Activated CD8-positive, alpha-beta memory T cell treated with anti-CD3 and anti-CD28 coated beads for 36 hours (primary cell): ENCODE measurements around the gene POLQ. TPM values are rescaled to one million over a fixed set of nuclear protein-coding genes. Genes with fewer than 3 reads are reported as not detected.
"Not testable (repeated sequence)": the region's sequence is repeated elsewhere in the genome, so short reads cannot be mapped to it uniquely, and the experiment has no call there.

ENCODE experiments used
- CTCF ChIA-PET: fragments of 350-600 bp; sonication (Branson Sonifier 250); formaldehyde crosslinking; loops from one replicate; lab custom pipeline; 2021; ENCODE audit warnings: antibody characterized with exemption; lab: Charles Lee
- POLR2A ChIA-PET: fragments of 350-600 bp; sonication (Branson Sonifier 250); formaldehyde crosslinking; loops from one replicate; lab custom pipeline; 2021; ENCODE audit warnings: antibody characterized with exemption; lab: Charles Lee
- total RNA-seq, 2 experiments: library from RNA; stranded (reverse); gene quantifications; one replicate each; pipeline ENCODE4 v1.2.3, GENCODE V29; 2021

Gene POLQ
- total RNA-seq: 10 to 100 TPM; 19.4 to 19.8 TPM

DNA sequence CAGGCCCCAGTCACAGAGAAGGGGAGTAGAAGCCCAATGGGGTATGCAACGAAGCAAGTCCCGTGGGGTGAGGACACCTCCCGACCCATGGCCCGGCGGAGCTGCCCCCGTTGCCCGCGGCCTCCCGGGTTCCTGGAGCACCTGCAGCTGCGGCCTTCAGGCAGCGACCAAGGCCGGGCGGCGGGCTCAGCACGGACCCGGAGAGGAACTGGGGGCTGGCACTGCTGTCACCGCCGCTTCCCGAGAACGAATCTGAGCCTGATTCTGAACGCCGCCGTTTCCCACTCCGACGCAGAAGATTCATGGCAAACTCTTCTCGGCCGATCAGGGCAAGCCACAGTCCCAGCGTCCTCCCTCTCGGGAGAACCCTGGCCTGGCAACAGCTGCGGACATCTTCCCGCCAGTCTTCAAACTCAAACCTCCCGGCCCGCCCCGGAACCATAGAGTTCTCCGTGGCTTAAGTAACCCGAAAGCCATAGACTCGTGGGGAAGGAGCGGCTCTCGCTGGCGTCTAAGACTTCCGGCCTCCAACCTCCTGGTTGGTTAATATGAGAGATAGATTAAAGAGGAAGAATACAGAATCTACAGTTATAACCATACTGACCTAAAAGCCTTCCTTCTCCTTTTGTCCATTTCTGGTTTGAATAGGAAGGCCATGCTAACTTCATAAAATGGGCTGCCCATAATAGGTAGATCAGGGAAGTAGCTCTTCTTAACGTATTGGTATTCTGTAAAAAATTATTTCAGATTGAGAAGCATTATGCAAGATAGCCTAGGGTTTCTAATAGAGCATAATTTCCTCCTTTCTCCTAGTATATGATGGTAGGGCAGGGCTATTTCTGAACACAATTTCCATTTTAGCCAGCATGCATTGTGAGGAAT, at the start of gene POLQ:
Gene POLQ (minus strand): TSS at position 415 of the 882 bp plus-strand sequence. CDS start 111 bp downstream, at position 304.
- CTCF ChIA-PET: interaction anchor here (0.9 to 1.9 kb wide), 6 partner anchors 713 to 1783 kb away, joined by 3 to 5 read pairs (median 3); partner anchors contain the start of genes FAM162A and MIX23
- POLR2A ChIA-PET: interaction anchor here (0.7 to 0.9 kb wide), 4 partner anchors 56 to 837 kb away, joined by 3 to 5 read pairs (median 4); partner anchors contain the start of genes HCLS1 and MIX23

DNA sequence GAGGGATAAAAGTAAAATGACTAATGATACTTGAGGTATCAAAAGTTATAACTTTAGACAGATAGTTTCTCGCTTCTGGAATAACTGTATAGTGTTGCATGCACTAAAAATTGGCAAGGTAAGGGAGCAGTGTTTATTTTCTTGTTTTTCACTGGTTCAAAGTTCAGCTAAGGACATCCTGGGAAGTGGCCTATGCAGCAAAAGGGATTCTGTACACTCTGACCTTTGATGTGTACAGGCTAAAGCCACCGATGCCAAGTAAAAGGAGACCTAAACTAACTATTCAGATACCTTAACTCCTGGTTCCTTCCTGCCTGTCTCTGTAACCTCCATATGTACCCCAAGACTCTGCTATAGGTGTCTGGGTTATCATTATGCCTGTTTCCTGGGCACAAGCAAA, 49.1 kb upstream of the POLQ start:
- CTCF ChIA-PET: no interaction called here
- POLR2A ChIA-PET: no interaction called here

DNA sequence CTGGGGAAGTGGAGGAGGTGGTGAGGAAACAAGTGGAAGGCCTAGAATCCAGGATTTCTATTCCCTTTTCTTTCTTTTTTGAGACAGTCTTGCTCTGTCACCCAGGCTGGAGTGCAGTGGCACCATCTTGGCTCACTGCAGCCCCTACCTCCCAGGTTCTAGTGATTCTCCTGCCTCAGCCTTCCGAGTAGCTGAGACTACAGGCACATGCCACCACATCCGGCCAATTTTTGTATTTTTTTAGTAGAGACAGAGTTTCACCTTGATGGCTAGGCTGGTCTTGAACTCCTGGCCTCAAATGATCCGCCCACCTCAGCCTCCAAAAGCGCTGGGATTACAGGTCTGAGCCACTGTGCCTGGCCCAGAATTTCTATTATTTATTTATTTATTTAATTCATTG, 48.0 kb upstream of the POLQ start:
- CTCF ChIA-PET, POLR2A ChIA-PET: not testable (repeated sequence)

DNA sequence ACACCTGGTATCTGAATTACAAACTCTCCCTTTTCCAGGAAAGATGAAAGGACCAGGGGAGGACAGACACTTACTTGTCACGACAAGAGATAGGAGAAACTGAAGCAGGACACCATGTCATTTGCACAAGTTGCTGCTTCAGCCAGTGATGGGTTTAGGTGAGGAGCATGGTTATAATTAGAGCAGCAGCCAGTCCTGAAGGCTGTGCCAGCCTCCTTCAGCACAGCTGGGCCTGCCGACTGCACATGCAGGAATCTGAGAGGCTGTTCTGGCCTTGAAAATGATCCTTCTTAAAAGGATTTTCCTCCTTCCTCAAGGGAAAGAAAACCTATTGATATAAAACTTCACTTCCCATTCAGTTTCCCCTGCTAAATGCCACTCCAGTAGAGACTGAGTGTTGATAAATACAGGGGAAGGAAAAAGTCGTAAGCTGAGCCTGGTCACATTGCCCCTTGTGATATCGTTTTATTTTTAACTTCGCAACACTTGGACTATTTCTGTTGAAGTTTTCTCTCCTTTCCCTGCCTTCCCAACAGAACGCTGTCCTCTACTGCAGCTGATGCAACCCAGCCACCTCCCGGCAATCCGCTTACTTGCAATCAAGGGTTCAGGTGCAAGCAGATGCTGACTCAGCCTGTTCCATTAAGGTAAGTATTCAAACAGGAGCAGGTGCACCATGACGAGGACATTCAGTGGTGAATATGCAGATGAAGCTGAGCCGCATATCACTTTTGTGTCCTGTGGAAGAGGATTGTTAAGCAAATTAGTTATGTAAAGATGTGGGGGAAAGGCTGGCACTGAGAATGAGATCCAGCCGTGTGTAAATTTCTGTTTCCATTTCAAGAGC, 47.3 kb upstream of the POLQ start, which contains the start of gene FBXO40:
Gene FBXO40 (plus strand): TSS at position 524 of the 847 bp plus-strand sequence. CDS start 27,197 bp downstream, outside the sequence.
- POLR2A ChIA-PET: no interaction called here

DNA sequence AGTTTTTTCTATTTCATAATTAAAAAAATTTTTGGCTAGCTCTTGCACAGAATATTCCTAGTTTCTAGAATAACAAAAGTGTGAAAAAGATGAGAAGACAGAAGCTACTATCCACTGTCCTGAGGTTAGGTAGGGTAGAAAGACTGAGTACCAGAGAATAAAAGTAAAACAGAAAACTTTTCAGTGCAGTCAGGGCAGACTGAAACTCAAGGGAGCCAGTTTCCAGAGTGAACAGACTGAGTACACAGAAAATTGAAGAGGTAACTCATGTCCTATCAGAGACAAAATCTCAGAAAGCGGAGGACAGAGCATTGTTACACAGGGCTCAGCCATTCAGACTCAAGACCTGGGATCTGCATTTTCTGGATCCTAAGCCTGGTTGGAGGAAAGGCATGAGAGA, 38.6 kb upstream of the POLQ start:
- CTCF ChIA-PET: no interaction called here
- POLR2A ChIA-PET: no interaction called here

More for the DNA sequence above, 47.3 kb upstream of the POLQ start, which contains the start of gene FBXO40:
- CTCF ChIA-PET: interaction anchor here (0.7 kb wide), 1 partner anchor 117 kb away, joined by 4 read pairs; no protein-coding TSS in a partner anchor

DNA sequence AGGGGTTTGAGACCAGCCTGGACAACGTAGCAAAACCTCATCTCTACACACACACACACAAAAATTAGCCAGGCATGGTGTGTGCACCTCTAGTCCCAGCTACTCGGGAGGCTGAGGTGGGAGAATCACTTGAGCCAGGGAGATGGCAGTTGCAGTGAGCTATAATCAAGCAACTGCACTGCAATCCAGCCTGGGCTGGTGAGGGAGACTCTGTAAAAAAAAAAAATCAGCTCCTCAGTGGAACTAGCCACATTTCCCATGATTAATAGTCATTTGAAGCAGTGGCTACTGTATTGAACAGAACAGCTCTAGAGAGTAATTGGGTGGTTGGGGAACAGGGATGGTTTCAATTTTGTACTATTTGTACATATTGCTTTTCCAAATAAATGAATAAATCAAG, 35.9 kb upstream of the POLQ start:
- CTCF ChIA-PET: no interaction called here

DNA sequence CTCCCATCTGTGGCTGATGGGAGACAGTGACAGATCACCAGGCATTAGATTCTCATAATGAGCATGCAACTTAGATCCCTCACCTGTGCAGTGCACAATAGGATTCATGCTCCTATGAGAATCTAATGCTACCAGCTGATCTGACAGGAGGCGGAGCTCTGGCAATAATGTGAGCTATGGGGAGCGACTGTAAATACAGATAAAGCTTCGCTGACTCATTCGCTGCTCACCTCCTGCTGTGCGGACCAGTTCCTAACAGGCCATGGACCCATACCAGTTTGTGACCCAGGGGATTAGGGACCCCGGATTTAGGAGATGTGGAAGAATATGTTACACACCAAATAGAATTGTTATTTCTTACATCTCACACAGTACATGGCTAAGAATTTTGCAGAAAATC, 28.7 kb upstream of the POLQ start:
- ChIA-PET POLR2A (no interaction called here), CTCF (no interaction called here)

More for the DNA sequence above, 35.9 kb upstream of the POLQ start:
- POLR2A ChIA-PET: no interaction called here

DNA sequence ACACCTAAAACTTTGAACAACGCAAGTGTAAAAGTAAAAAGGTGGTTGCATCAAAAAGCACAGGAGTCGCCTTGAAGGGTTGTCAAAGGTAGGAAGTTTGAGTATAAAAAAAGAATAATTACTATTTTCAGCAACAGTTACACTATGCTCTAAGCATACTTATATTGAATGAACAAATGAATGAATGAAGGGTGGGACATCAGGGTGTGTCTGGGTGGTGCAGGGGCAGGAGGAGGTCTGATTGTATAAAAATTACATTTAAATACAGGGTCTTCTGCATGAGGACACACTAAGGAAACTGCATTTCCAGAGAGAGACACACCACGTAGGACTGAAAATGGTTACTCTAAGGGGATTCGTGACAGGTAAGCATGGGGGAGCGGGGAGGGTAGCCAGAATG, 21.9 kb upstream of the POLQ start, which contains the start of gene ARGFX:
Gene ARGFX (plus strand): TSS at position 301 of the 400 bp plus-strand sequence. CDS start 2,765 bp downstream, outside the sequence.
- ChIA-PET CTCF (no interaction called here), POLR2A (no interaction called here)

DNA sequence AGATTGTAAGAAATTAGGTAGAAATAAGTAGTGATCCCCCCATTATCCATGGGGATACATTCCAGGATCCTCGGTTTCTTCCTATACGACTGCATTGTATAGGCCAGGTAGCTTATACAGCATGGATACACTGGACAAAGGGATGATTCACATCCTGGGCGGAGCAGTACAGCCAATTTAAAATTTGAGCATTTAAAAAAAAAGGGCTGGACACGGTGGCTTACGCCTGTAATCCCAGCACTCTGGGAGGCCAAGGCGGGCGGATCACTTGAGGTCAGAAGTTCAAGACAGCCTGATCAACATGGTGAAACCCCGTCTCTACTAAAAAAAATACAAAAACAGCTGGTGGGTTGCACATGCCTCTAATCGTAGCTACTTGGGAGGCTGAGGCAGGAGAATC, 21.0 kb upstream of the POLQ start:
- POLR2A ChIA-PET: interaction anchor here (0.6 kb wide), 1 partner anchor 23 kb away, joined by 3 read pairs; no protein-coding TSS in a partner anchor
- CTCF ChIA-PET: no interaction called here

DNA sequence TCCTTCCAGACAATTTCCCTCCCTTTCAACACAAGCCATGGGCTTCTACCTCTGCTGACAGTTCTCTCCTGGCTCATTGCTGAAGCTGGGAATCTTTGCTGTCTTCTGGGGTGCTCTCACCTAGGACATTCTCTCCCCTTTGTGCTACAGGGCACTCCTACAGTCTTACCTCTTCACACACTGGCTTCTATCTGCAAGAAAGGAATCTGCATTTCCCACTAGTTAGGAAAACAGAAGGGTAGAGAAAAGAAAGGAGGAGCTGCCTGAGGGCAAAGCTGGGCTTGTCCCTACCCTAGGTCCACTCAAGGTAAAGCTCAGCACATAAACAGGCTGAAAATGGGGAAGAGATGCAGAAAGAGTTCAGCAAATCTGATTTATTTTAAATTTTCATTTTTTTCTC, 16.4 kb upstream of the POLQ start:
- CTCF ChIA-PET: no interaction called here
- POLR2A ChIA-PET: no interaction called here

DNA sequence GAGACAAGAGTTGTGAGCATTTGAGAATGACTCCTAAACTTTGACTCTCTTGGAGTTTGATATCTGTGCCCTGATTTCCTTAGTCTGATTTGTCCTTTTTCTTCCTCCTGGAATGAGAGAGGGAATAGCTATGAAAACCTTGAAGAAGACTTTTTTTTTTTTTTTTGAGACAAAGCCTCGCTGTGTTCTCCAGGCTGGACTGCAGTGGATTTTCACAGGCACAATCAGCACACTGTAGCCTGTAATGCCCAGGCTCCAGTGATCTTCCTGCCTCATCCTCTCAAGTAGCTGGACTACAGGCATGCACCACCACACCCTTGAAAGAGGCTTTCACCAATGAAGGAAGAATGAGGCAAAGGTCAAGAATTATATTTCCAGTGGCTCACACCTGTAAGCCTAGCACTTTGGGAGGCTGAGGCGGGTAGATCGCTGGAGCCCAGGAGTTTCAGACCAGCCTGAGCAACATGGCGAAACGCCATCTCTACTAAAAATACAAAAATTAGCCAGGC, 11.7 kb upstream of the POLQ start:
- CTCF ChIA-PET: no interaction called here
- POLR2A ChIA-PET: no interaction called here

DNA sequence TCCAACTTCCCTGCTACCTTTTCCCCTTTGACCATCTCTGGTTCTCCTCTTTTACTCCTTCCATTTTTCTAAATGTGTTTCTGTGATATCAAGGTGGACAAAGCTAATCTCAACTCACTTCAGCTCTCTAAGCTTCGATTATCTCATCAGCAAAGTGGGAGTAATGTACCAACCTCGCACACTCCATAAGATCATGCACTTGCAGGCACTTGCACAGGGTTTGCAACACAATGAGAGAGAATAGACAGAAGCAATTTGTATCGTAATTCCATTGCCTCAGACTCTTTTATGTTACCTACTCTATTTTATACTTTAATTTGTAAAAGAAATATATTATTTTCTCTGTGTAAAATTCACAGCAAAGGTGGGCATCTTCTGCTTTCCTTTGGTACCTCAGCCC, 7.0 kb upstream of the POLQ start:
- POLR2A ChIA-PET: no interaction called here
- CTCF ChIA-PET: no interaction called here

DNA sequence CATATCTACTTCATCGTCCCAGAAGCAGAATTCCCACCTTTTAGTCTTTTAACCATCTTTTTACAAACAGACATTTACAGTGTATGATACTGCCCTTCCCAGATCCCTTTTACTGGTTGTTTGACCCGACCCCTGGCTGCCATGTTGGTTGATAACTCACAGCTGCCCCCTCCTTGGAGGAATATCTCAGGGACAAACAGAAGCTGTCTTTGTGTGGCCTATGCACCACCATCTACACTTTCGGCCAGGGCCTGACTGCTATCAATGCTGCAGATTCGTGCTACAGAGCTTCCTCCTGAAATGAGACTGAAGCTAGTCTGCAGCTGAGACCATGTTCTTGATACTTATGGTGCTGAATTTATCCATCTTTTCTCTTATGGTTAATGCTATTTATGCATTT, 6.6 kb upstream of the POLQ start:
- CTCF ChIA-PET: no interaction called here
- POLR2A ChIA-PET: no interaction called here

DNA sequence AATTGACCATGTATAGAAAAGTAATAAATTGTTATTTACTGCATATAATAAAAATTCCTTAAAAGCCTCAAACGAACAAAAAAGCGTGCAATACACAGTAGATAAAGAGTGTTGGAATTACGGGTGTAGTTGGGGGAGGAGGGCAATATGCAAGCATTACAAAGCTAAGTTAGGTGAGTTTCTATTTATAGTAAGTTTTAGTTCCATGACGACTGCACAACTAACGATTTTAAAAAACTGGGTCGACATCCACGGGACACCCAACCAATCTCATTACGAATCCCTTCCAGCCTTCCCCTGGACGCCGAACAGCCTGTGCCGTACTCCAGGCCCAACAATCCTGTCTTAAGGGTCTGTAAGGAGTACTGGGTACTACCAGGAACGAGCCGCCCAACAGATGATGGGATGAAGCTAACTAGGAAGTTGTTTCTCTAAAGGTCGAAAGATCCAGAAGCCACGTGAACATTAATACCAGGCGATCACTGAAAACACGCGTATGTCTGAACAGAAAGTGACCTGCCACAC, 677 bp downstream of the POLQ start:
- ChIA-PET POLR2A (no interaction called here), CTCF (interaction anchor here (1.1 kb wide), 1 partner anchor 839 kb away, joined by 3 read pairs; the partner anchor contains the start of gene FAM162A)

DNA sequence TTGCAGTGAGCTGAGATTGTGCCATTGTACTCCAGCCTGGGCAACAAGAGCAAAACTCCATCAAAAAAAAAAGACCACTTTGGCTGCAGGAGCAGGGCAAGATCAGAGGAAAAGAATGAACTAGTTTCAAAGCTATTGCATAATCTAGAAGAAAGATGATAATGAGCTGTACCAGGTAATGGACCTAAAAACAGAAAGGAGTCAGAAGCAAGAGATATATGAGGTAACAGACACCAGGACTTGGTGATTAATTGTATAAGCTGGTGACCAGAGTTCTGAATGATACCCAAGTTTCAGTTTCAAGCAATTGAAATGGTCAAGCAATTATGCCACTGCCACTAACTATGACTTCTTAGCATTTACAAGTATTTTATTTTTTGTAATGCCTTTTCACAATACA, 2.9 kb downstream of the POLQ start:
- CTCF ChIA-PET: interaction anchor here (0.6 kb wide), 1 partner anchor 18 kb away, joined by 3 read pairs; no protein-coding TSS in a partner anchor
- POLR2A ChIA-PET: no interaction called here

DNA sequence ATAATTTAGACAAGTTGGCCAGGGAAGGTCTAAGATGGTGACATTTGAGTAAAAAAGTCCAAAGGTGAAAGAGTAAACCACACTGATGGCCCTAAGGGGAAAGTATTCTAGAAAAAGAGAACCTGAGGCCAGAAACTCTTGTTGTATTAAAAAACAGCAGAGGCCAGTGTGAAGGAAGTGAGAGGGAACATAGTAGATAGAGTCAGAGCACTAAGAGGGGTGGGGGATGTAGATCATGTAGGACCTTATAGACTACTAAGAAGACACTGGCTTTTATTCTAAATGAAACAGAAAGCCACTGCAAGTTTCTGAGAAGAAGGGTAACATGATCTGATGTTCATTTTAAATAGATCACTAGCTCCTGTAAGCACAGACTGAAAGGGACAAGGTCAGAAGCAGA, 14.5 kb downstream of the POLQ start:
- POLR2A ChIA-PET: no interaction called here

DNA sequence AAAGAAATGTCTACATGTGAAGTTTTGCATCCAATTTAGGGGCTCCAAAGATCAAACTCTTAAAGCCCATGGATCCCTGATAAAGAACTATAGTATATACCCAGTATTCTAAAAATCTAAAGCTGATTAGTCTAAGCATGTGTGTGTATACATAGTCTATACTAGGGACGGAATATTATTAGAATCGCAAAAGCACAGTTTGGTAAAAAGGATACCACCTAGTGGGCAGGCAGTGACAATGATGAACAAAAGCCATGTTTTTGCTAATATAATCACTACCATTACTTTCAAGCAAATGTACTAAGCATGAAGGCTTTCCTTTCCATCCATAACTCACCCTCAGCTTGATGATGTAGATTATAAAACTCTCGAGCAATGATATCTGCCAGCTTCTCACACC, 16.5 kb downstream of the POLQ start:
- CTCF ChIA-PET: interaction anchor here (1.0 kb wide), 1 partner anchor 18 kb away, joined by 3 read pairs; no protein-coding TSS in a partner anchor
- POLR2A ChIA-PET: no interaction called here

More for the DNA sequence above, 14.5 kb downstream of the POLQ start:
- CTCF ChIA-PET: no interaction called here

DNA sequence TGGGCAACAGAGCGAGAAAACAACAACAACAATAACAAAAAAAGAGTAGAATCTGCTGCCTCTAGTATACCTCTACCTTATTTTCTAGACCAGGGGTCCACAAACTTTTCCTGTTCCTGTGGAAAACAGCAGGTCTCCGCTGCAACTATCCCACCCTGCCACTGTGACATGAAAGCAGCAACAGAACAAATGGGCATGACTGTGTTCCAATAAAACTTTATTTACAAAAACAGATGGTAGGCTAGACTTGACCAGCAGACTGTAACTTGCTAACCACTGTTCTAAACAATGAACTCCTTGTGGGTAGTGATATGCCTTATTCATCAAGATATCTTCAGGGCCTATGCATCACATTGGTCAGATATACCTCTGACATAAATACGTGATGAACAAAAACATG, 25.3 kb downstream of the POLQ start:
- POLR2A ChIA-PET: no interaction called here

More for the DNA sequence above, 25.3 kb downstream of the POLQ start:
- CTCF ChIA-PET: no interaction called here
